Kidney epithelial cell (primary cell): ENCODE results near the gene PCSK1N. TPM values are rescaled to one million over a fixed set of nuclear protein-coding genes. Genes with fewer than 3 reads are reported as not detected.

Experiments
- DNase-seq: peaks from one replicate; pipeline ENCODE4 v3.0.0-alpha.2; 2010; ENCODE audit warnings: low read depth
- H3K27me3 ChIP-seq: 2 replicates; pipeline ENCODE4 v1.6.0; 2011; ENCODE audit warnings: low read length; ENCODE audit not compliant: control insufficient read depth, insufficient read depth
- H3K36me3 ChIP-seq: 2 replicates; pipeline ENCODE4 v1.5.1; 2011; ENCODE audit warnings: low read length; ENCODE audit not compliant: control insufficient read depth, insufficient read depth
- H3K4me3 ChIP-seq: 2 replicates; pipeline ENCODE4 v1.5.1; 2011; ENCODE audit warnings: low read depth, mild to moderate bottlenecking, control low read depth, low read length
- CTCF ChIP-seq: IDR thresholded peaks from 2 replicates; pipeline ENCODE4 v1.5.1; 2011; ENCODE audit warnings: mild to moderate bottlenecking, moderate library complexity, low read length, control low read depth, inconsistent platforms; ENCODE audit not compliant: insufficient read depth, poor library complexity, severe bottlenecking
- total RNA-seq: library from RNA; depleted of rRNA; stranded (reverse); fragments of >200 nt; gene quantifications from 2 replicates; pipeline ENCODE4 v1.2.3, GENCODE V29; 2015

Gene PCSK1N
- total RNA-seq, 1 donor from 2014 or later = 42.5 TPM

DNA sequence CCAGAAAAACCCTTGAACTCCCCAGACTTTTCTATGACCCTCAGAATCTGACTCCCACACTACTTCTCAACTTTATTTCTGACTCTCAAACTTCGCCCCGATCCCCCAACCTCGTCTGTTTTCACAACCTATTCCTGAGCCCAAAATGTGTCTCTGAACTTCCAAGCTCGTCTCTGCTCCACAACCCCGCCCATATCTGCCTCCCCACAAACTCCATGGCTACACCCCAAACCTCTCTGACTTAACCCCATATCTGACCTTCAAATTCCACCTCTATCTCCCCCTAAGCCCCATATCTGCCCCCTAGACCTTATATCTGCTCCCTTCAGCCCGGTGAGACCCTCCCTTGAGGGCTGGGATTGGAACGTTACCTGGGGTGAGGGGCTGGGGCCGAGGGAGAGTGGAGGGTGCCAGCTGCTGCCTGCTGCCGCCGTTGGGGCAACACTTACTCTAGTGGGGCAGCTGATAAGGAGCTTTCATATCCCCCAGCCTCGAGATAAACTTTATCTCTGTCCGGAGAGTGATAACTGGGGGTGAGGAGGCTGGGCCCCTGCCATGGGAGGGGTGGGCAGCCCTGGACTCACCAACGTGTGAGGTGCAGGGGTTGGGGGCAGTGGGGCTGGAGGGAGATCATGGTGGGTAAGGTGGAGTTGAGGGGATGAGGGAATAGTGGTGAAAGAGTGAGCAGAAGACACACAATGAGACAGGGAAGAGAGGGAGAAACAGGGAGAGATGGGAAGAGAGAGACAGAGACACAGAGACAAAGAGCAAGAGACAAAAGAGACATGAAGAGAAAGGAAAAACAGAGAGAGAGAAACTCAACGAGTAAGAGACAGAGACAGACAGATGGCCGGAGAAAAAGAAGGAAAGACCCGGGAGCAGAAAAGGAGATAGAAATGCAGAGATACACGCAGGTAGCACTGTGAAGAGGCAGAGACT, 47.6 kb downstream of the PCSK1N start:
- no peak for DNase-seq
- Histone ChIP-seq H3K27me3 (no peaks in the 10 kb centered on the region), H3K36me3 (no peaks in the 10 kb centered on the region), H3K4me3 (no peak overlapping the region)
- no peak for TF ChIP-seq CTCF

GRCh38 chrX:48786825-48787504, 48.4 kb downstream of the PCSK1N start:
- no peak overlapping the region for H3K4me3 ChIP-seq
- no peaks in the 10 kb centered on the region for H3K27me3 ChIP-seq
- no peaks in the 10 kb centered on the region for H3K36me3 ChIP-seq
- no peak for DNase-seq
- no peak for TF ChIP-seq CTCF

- TF ChIP-seq CTCF = no peak
- H3K4me3 ChIP-seq = no peak within 1 kb of the TSS
- no peaks in the 10 kb centered on the region for H3K27me3 ChIP-seq
- H3K36me3 ChIP-seq = no peaks in the 10 kb centered on the region
- DNase-seq = no peak
Observed at GRCh38 chrX:48786341-48786800, 49.0 kb downstream of the PCSK1N start, which contains the start of gene GATA1. Gene GATA1, plus strand, starts transcription at chrX:48786590. Its CDS starts 4,520 bp downstream, at chrX:48791110.

- Histone ChIP-seq H3K36me3 (no peaks in the 10 kb centered on the region), H3K4me3 (no peak overlapping the region), H3K27me3 (no peaks in the 10 kb centered on the region)
- no peak for TF ChIP-seq CTCF
- no peak for DNase-seq
Observed at GRCh38 chrX:48785540-48786214, 49.7 kb downstream of the PCSK1N start.

- H3K27me3 ChIP-seq = no peaks in the 10 kb centered on the region
- no peak for TF ChIP-seq CTCF
Observed at GRCh38 chrX:48785186-48785539, 50.2 kb downstream of the PCSK1N start.

More at GRCh38 chrX:48785186-48785539, 50.2 kb downstream of the PCSK1N start:
- DNase-seq = no peak
- H3K4me3 ChIP-seq = no peak overlapping the region
- H3K36me3 ChIP-seq = no peaks in the 10 kb centered on the region
